Prostate gland (tissue), 2 donors: ENCODE data around the gene RNGTT. TPM values are rescaled to one million over a fixed set of nuclear protein-coding genes. Genes with fewer than 3 reads are reported as not detected.

Experiments used
- DNase-seq: peaks from one replicate; pipeline ENCODE4 v3.0.0-alpha.2; 2019; ENCODE audit warnings: low spot score
- H3K27ac ChIP-seq, 2 donors: fragments of 200-600 bp; sonication (generic); 2 replicates each; pipeline ENCODE4 v1.5.1; 2017 to 2019
- H3K27me3 ChIP-seq: fragments of 200-600 bp; sonication (generic); replicated peaks from 2 replicates; pipeline ENCODE4 v1.5.1; 2019; ENCODE audit not compliant: insufficient read depth
- H3K36me3 ChIP-seq, 2 donors: fragments of 200-600 bp; sonication (generic); 1 replicate in 1 of 2; 2 replicates in 1 of 2; pipeline versions ENCODE4 v1.5.1 to v1.8.1; 2017 to 2019
- H3K4me1 ChIP-seq: fragments of 200-600 bp; sonication (generic); replicated peaks from 2 replicates; pipeline ENCODE4 v1.5.1; 2019
- H3K4me3 ChIP-seq, 2 donors: fragments of 200-600 bp; sonication (generic); 2 replicates each; pipeline ENCODE4 v1.5.1; 2017 to 2019
- H3K9me3 ChIP-seq: fragments of 200-600 bp; sonication (generic); 2 replicates; pipeline ENCODE4 v1.5.1; 2017
- POLR2A ChIP-seq: fragments of 450-650 bp; IDR thresholded peaks from one replicate; pipeline ENCODE4 v1.6.1; 2016; ENCODE audit warnings: antibody characterized with exemption, mild to moderate bottlenecking
- POLR2AphosphoS5 ChIP-seq: sonication (generic); formaldehyde crosslinking; IDR thresholded peaks from one replicate; pipeline ENCODE4 v1.6.1; 2017; ENCODE audit warnings: antibody characterized with exemption
- WGBS: methylation state at CpG from one replicate; pipeline ENCODE4 v1.1.5; 2018; 5-methylcytosine and 5-hydroxymethylcytosine counted together
- intact Hi-C: fragments of 100-400 bp; cut with DNase I; formaldehyde crosslinking; loops from one replicate; pipeline ENCODE4 v1.14.2; 2022
- total RNA-seq, 2 donors: library from RNA; depleted of rRNA; stranded (reverse); fragments of >200 nt; gene quantifications; one replicate each; pipeline ENCODE4 v1.1.0, GENCODE V29; 2016
- TF ChIP-seq, protein P1 (sequence below), 4 experiments: fragments of 200-600 bp in 2 of 4; fragments of 450-650 bp in 2 of 4; sonication (generic) in 2 of 4; IDR thresholded peaks; 1 replicate in 3 of 4; 2 replicates in 1 of 4; pipeline ENCODE4 v1.5.1; 2016 to 2019; ENCODE audit warnings: antibody characterized with exemption in 4 of 4, mild to moderate bottlenecking in 2 of 4, moderate library complexity in 2 of 4

Gene RNGTT
- total RNA-seq = 10 to 100 TPM; 10.1 to 23.6 TPM

DNA sequence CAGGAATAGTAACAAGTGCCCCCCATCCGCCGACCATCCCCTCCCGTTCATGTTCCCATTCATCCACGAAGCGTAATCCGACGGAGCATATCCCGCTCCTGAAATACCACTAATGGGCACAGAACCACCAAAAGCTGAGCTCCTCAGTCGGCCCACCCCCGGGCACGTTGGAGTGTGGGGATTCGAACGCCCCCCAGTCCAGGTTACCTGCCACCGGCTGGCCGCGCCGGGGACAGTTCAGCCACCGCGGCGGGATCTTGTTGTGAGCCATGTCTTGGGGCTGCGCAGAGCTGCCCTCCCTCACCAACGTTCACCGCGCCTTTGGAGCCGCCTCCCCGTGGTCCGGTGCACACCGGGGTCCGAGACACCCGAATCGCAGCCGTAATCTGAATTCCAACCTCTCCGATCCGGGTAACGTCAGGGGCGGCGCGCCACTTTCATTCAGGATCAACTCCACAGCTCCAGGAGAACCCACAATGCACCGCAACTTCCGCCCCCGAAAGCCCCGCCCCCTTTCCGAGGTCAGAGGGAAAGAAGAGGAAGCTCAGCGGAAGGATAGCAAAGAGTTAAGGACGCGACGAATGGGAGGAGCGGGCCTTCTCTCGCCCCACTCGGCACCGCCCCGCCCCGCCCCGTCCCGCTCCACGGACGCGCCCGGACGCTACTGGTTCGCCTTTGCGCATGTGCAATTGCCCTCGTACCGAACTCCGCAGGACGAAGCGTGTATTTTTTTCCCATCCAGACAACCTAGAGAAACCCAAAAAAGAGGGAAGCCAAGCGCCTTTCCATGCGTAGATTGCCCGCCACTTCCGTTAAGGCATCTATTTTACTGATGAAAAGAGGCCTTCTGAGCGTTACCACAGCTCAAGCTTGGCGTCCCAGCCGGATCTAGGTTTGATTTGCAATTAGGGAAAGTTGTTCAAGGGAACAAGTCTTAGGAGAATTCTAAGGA is at the start of gene RNGTT:
Gene RNGTT (minus strand): TSS at position 480 of the 952 bp plus-strand sequence. CDS start 209 bp downstream, at position 271.
- intact Hi-C loops = no loop called here
- H3K4me3 ChIP-seq = peak within 1 kb of the TSS; percentile 84 to 89
- WGBS = under 1% methylated on average over 68 of the region's 74 CpGs

DNA sequence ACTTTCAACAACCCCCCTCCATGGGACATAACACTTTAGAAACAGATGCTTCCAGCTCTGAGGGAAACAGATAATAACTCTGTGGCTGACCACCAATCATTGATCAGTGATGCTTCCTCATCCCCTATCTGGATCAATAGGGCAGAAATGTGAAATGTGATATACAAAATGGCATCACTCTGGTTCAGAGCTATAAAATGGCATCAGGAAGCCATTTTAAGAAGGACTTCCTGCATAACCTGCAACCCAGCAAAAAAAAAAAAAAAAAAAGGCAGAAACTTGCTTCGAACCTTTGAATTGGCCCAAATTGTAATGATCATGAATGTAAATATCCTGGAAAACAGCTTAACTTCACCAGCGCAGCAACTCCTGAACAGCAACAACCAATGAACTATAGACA is 48.0 kb upstream of the RNGTT start:
- no peak overlapping the region for H3K27ac ChIP-seq
- WGBS = 100% methylated on average over 2 of the region's 2 CpGs
- intact Hi-C loops = no loop called here
- DNase-seq = no peak
- TF ChIP-seq POLR2A (no peak), POLR2AphosphoS5 (no peak)
- TF ChIP-seq, protein P1, sequence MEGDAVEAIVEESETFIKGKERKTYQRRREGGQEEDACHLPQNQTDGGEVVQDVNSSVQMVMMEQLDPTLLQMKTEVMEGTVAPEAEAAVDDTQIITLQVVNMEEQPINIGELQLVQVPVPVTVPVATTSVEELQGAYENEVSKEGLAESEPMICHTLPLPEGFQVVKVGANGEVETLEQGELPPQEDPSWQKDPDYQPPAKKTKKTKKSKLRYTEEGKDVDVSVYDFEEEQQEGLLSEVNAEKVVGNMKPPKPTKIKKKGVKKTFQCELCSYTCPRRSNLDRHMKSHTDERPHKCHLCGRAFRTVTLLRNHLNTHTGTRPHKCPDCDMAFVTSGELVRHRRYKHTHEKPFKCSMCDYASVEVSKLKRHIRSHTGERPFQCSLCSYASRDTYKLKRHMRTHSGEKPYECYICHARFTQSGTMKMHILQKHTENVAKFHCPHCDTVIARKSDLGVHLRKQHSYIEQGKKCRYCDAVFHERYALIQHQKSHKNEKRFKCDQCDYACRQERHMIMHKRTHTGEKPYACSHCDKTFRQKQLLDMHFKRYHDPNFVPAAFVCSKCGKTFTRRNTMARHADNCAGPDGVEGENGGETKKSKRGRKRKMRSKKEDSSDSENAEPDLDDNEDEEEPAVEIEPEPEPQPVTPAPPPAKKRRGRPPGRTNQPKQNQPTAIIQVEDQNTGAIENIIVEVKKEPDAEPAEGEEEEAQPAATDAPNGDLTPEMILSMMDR (IDR thresholded peaks at IDR 0.05) = no peak
- no peak overlapping the region for H3K4me3 ChIP-seq
- no peaks in the 10 kb centered on the region for H3K4me1 ChIP-seq
- no peaks in the 10 kb centered on the region for H3K9me3 ChIP-seq
- no peaks in the 10 kb centered on the region for H3K27me3 ChIP-seq
- no peaks in the 10 kb centered on the region for H3K36me3 ChIP-seq

More for the DNA sequence above, at the start of gene RNGTT:
- H3K27me3 ChIP-seq = no peaks in the 10 kb centered on the region
- DNase-seq = peak; percentile 98
- H3K4me1 ChIP-seq = no peaks in the 10 kb centered on the region
- no peaks in the 10 kb centered on the region for H3K9me3 ChIP-seq
- TF ChIP-seq, protein P1 (IDR thresholded peaks at IDR 0.05) = peak in 1 of 4 experiments; percentile 14
- TF ChIP-seq POLR2AphosphoS5 (peak; percentile 97), POLR2A (peak; percentile 61)
- H3K27ac ChIP-seq = peak within 1 kb of the TSS; percentile 79 to 81
- no peaks in the 10 kb centered on the region for H3K36me3 ChIP-seq

DNA sequence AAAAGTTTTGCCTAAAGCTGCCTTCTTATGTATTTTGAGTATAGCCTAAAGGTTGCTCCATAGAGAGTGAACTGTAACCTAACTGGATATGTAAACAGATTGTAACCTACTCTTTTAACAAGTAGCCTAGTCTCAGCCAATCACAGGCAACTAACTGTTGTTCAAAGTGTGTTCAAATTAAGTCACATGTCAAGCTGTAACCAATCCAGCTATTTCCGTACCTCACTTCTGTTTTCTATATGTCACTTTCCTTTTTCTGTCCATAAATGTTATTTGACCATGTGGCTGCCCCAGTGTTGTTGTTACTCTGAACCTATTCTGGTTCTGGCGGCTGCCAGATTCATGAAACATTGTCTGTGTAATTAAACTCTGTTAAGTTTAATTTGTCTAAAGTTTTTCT is 47.4 kb upstream of the RNGTT start:
- Histone ChIP-seq H3K36me3 (no peaks in the 10 kb centered on the region), H3K9me3 (no peaks in the 10 kb centered on the region), H3K4me1 (no peaks in the 10 kb centered on the region), H3K27me3 (no peaks in the 10 kb centered on the region), H3K27ac (no peak overlapping the region), H3K4me3 (no peak overlapping the region)
- DNase-seq = no peak
- TF ChIP-seq POLR2A = no peak
- no peak for TF ChIP-seq POLR2AphosphoS5
- TF ChIP-seq, protein P1 (IDR thresholded peaks at IDR 0.05) = no peak
- intact Hi-C loops = no loop called here
- WGBS = 64% methylated on average over 2 of the region's 2 CpGs

DNA sequence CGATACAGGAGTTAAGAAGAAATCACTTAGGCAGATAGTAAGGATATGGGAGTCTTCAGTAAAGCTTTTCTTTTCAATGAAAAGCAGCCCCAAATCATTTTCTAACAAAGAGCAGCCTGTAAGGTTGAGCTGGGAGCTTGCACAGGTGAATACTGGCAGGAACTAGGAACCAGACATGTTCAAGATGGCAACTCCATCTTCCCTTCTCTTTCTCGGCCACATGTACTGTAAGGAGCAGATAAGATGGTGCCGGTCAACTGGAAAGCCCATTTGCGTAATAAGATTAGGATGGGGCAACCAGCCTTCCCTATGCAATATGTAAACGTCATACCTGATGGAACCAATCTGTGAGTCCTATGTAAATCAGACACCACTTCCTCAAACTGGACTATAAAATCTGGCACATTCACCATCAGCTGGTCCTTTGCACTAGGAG is 46.2 kb upstream of the RNGTT start:
- no peaks in the 10 kb centered on the region for H3K4me1 ChIP-seq
- TF ChIP-seq POLR2A (no peak), POLR2AphosphoS5 (no peak)
- TF ChIP-seq, protein P1 (IDR thresholded peaks at IDR 0.05) = no peak
- no peaks in the 10 kb centered on the region for H3K9me3 ChIP-seq
- H3K4me3 ChIP-seq = no peak overlapping the region
- intact Hi-C loops = no loop called here
- H3K27me3 ChIP-seq = no peaks in the 10 kb centered on the region
- no peak for DNase-seq
- H3K27ac ChIP-seq = no peak overlapping the region
- 81% methylated on average over 5 of the region's 5 CpGs for WGBS
- no peaks in the 10 kb centered on the region for H3K36me3 ChIP-seq
